ENCODE data around the gene HDAC7. TPM values are rescaled to one million over a fixed set of nuclear protein-coding genes. Genes with fewer than 3 reads are reported as not detected.

HDAC7 gene
- total RNA-seq, 3 donors from 2014 or later (not counting 1 experiment from before 2014, with no cell fraction given) = 141 to 235 (median 147) TPM

DNA sequence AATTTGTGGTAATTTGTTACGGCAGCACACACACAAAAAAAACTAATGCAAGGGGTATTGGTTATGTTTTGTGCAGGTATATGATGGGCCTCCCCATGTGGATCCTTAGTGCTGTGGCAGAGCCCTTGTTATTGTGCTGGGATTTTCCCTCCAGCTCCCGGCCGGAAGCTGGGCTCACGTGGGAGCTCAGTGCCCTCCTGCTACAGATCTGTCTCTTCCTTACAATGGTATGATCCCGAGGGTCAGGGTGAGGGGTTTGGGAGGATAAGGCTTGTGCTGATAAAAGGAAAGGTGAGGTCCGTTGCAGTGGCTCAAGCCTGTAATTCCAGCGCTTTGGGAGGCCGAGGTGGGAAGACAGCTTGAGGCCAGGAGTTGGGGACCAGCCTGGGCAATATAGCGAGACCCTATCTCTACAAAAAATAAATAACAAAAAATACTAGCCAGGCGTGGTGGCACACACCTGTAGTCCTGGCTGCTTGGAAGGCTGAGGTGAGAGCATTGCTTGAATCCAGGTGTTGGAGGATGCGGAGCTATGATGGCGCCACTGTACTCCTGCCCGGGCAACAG, 47.5 kb downstream of the HDAC7 start:
- Mint-ChIP-seq H3K27me3 (ENCODE audit: low read depth in 2 of 2) (peaks cover 4 to 10% of the 10 kb centered on the region in 2 donors), H3K4me3 (peak overlapping the region; percentile 85), H3K9me3 (no peaks in the 10 kb centered on the region), H3K4me1 (peaks cover 9 to 17% of the 10 kb centered on the region in 2 donors), H3K36me3 (no peaks in the 10 kb centered on the region), H3K27ac (peak overlapping the region in 1 of 2 donors; percentile 37)
- no peak for DNase-seq
- peaks cover 27% of the 10 kb centered on the region for H3K4me1 ChIP-seq (ENCODE audit: control insufficient read depth, insufficient read depth, low read length)
- H3K9me3 ChIP-seq (ENCODE audit: control insufficient read depth, insufficient read depth, low read length) = no peaks in the 10 kb centered on the region
- TF ChIP-seq CTCF (IDR thresholded peaks at IDR 0.05) = no peak
- intact Hi-C loops (cut with micrococcal nuclease) = no loop called here
- ATAC-seq = no peak
- no peak overlapping the region for H3K4me3 ChIP-seq (ENCODE audit: low read length)
- H3K36me3 ChIP-seq (ENCODE audit: control insufficient read depth, insufficient read depth, low read length) = no peaks in the 10 kb centered on the region
- WGBS (ENCODE audit: insufficient coverage) = 94% methylated on average over 12 of the region's 13 CpGs
- H3K27ac ChIP-seq (ENCODE audit: low read length) = no peak overlapping the region
- H3K27me3 ChIP-seq (ENCODE audit: control insufficient read depth, insufficient read depth, low read length) = peaks cover 3% of the 10 kb centered on the region

DNA sequence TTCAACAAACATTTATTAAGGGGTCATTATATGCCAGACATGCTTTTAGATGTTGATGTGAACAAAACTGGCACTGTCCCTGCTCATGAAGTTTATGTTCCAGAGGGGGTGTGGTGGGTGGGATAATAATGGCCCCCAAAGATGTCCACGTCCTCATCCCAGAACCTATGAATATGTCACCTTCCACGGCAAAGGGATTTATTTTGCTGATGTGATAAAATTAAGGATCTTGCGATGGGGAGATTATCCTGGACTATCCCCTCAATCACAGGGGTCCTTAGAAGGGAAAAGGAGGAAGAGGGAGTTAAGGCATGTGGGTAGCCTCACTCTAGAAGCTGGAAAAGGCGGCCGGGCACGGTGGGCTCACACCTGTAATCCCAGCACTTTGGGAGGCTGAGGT, 48.4 kb downstream of the HDAC7 start:
- H3K4me3 Mint-ChIP-seq = peak overlapping the region; percentile 85
- no peaks in the 10 kb centered on the region for H3K36me3 Mint-ChIP-seq
- DNase-seq (no peak), ATAC-seq (no peak)
- Histone ChIP-seq H3K27me3 (ENCODE audit: control insufficient read depth, insufficient read depth, low read length) (peaks cover 3% of the 10 kb centered on the region), H3K4me1 (ENCODE audit: control insufficient read depth, insufficient read depth, low read length) (peaks cover 28% of the 10 kb centered on the region), H3K36me3 (ENCODE audit: control insufficient read depth, insufficient read depth, low read length) (no peaks in the 10 kb centered on the region), H3K9me3 (ENCODE audit: control insufficient read depth, insufficient read depth, low read length) (no peaks in the 10 kb centered on the region), H3K4me3 (ENCODE audit: low read length) (no peak overlapping the region), H3K27ac (ENCODE audit: low read length) (no peak overlapping the region)
- H3K27ac Mint-ChIP-seq = no peak overlapping the region
- 95% methylated on average over 5 of the region's 6 CpGs for WGBS (ENCODE audit: insufficient coverage)
- peaks cover 9 to 17% of the 10 kb centered on the region in 2 donors for H3K4me1 Mint-ChIP-seq
- H3K27me3 Mint-ChIP-seq (ENCODE audit: low read depth in 2 of 2) = peaks cover 5 to 10% of the 10 kb centered on the region in 2 donors
- H3K9me3 Mint-ChIP-seq = no peaks in the 10 kb centered on the region
- intact Hi-C loops (cut with micrococcal nuclease) = no loop called here
- TF ChIP-seq CTCF (IDR thresholded peaks at IDR 0.05) = no peak

- TF ChIP-seq CTCF (IDR thresholded peaks at IDR 0.05) = no peak
- DNase-seq (no peak), ATAC-seq (no peak)
- Histone ChIP-seq H3K27me3 (ENCODE audit: control insufficient read depth, insufficient read depth, low read length) (peaks cover 3% of the 10 kb centered on the region), H3K4me3 (ENCODE audit: low read length) (no peak overlapping the region), H3K4me1 (ENCODE audit: control insufficient read depth, insufficient read depth, low read length) (peaks cover 26% of the 10 kb centered on the region), H3K36me3 (ENCODE audit: control insufficient read depth, insufficient read depth, low read length) (no peaks in the 10 kb centered on the region), H3K9me3 (ENCODE audit: control insufficient read depth, insufficient read depth, low read length) (no peaks in the 10 kb centered on the region), H3K27ac (ENCODE audit: low read length) (no peak overlapping the region)
- Mint-ChIP-seq H3K4me3 (no peak overlapping the region), H3K36me3 (no peaks in the 10 kb centered on the region), H3K27ac (no peak overlapping the region), H3K4me1 (peaks cover 9 to 12% of the 10 kb centered on the region in 2 donors), H3K9me3 (no peaks in the 10 kb centered on the region), H3K27me3 (ENCODE audit: low read depth in 2 of 2) (peaks cover 5 to 8% of the 10 kb centered on the region in 2 donors)
- 93% methylated on average over 3 of the region's 3 CpGs for WGBS (ENCODE audit: insufficient coverage)
- intact Hi-C loops (cut with micrococcal nuclease) = no loop called here
These were observed 49.5 kb downstream of the HDAC7 start for GRCh38 chr12:47770086-47770726.

All from natural killer cell (primary cell).